HEK293 (cell line): ENCODE measurements around the gene OLR1.
A peak's percentile ranks its signal among the peaks of the same experiment; 100 is the strongest.

Experiments
- BCL11A ChIP-seq: fragments of 450-650 bp; formaldehyde crosslinking; IDR thresholded peaks from 2 replicates; pipeline ENCODE4 v1.5.1; 2016; ENCODE audit warnings: low read depth, missing biosample characterization, missing genetic modification characterization
- KLF10 ChIP-seq: fragments of 450-650 bp; IDR thresholded peaks from 2 replicates; pipeline ENCODE4 v1.5.1; 2018; ENCODE audit warnings: missing biosample characterization, mild to moderate bottlenecking, missing genetic modification characterization
- OSR2 ChIP-seq: fragments of 450-650 bp; formaldehyde crosslinking; IDR thresholded peaks from 2 replicates; pipeline ENCODE4 v1.5.1; 2016; ENCODE audit warnings: missing biosample characterization, missing genetic modification characterization
- SETDB1 ChIP-seq: IDR thresholded peaks from one replicate; pipeline ENCODE4 v1.6.1; 2017; ENCODE audit warnings: mild to moderate bottlenecking, low read length, moderate library complexity, mixed read lengths; ENCODE audit not compliant: insufficient read length
- SP3 ChIP-seq: fragments of 450-650 bp; formaldehyde crosslinking; IDR thresholded peaks from 2 replicates; pipeline ENCODE4 v1.5.1; 2016; ENCODE audit warnings: missing biosample characterization, missing genetic modification characterization
- TRIM28 ChIP-seq: IDR thresholded peaks from 2 replicates; pipeline ENCODE4 v1.6.1; 2011; ENCODE audit warnings: low read length, control low read depth, borderline replicate concordance
- WT1 ChIP-seq: fragments of 450-650 bp; formaldehyde crosslinking; IDR thresholded peaks from 2 replicates; pipeline ENCODE4 v1.5.1; 2016; ENCODE audit warnings: missing biosample characterization, missing genetic modification characterization
- ZBTB8A ChIP-seq: fragments of 450-650 bp; formaldehyde crosslinking; IDR thresholded peaks from 2 replicates; pipeline ENCODE4 v1.5.1; 2016; ENCODE audit warnings: missing biosample characterization, missing genetic modification characterization
- ZFP37 ChIP-seq: fragments of 450-650 bp; formaldehyde crosslinking; IDR thresholded peaks from 2 replicates; pipeline ENCODE4 v1.5.1; 2016; ENCODE audit warnings: missing biosample characterization, missing genetic modification characterization
- ZNF114 ChIP-seq: fragments of 450-650 bp; formaldehyde crosslinking; IDR thresholded peaks from 2 replicates; pipeline ENCODE4 v1.5.0; 2017; ENCODE audit warnings: missing biosample characterization, missing genetic modification characterization
- ZNF214 ChIP-seq: fragments of 450-650 bp; formaldehyde crosslinking; IDR thresholded peaks from 2 replicates; pipeline ENCODE4 v1.5.1; 2017; ENCODE audit warnings: missing biosample characterization, mild to moderate bottlenecking, missing genetic modification characterization, borderline replicate concordance
- ZNF24 ChIP-seq: fragments of 450-650 bp; formaldehyde crosslinking; IDR thresholded peaks from 2 replicates; pipeline ENCODE4 v1.5.1; 2016; ENCODE audit warnings: missing biosample characterization, missing genetic modification characterization
- ZNF248 ChIP-seq: fragments of 450-650 bp; formaldehyde crosslinking; IDR thresholded peaks from 2 replicates; pipeline ENCODE4 v1.5.1; 2017; ENCODE audit warnings: missing biosample characterization, missing genetic modification characterization
- ZNF274 ChIP-seq, 2 experiments: fragments of 200-500 bp in 1 of 2; fragments of 450-650 bp in 1 of 2; sonication (Bioruptor generic) in 1 of 2; formaldehyde crosslinking in 1 of 2; IDR thresholded peaks; 2 replicates each; pipeline versions ENCODE4 v1.5.1 to v1.6.1; 2014 to 2016; ENCODE audit warnings: borderline replicate concordance in 1 of 2, inconsistent platforms in 1 of 2, low read length in 1 of 2, missing biosample characterization in 1 of 2, missing genetic modification characterization in 1 of 2
- ZNF335 ChIP-seq: fragments of 450-650 bp; formaldehyde crosslinking; conservative IDR thresholded peaks from 2 replicates; pipeline ENCODE4 v1.5.1; 2016; ENCODE audit warnings: missing biosample characterization, missing genetic modification characterization
- ZNF530 ChIP-seq: fragments of 450-650 bp; formaldehyde crosslinking; IDR thresholded peaks from 2 replicates; pipeline ENCODE4 v1.5.1; 2016; ENCODE audit warnings: low read depth, missing biosample characterization, missing genetic modification characterization
- ZNF610 ChIP-seq: fragments of 450-650 bp; formaldehyde crosslinking; IDR thresholded peaks from 2 replicates; pipeline ENCODE4 v1.5.1; 2016; ENCODE audit warnings: missing biosample characterization, missing genetic modification characterization, borderline replicate concordance
- ZNF654 ChIP-seq: fragments of 450-650 bp; formaldehyde crosslinking; IDR thresholded peaks from 2 replicates; pipeline ENCODE4 v1.5.1; 2016; ENCODE audit warnings: low read depth, missing biosample characterization, missing genetic modification characterization
- ZNF658 ChIP-seq: fragments of 450-650 bp; formaldehyde crosslinking; IDR thresholded peaks from 2 replicates; pipeline ENCODE4; 2016; ENCODE audit warnings: missing biosample characterization, missing genetic modification characterization
- ZNF777 ChIP-seq: fragments of 450-650 bp; formaldehyde crosslinking; IDR thresholded peaks from 2 replicates; pipeline ENCODE4 v1.5.1; 2017; ENCODE audit warnings: missing biosample characterization, missing genetic modification characterization, borderline replicate concordance
- TF ChIP-seq, protein P1 (sequence below): fragments of 450-650 bp; formaldehyde crosslinking; IDR thresholded peaks from 2 replicates; pipeline ENCODE4 v1.5.1; 2017; ENCODE audit warnings: missing biosample characterization, missing genetic modification characterization
- TF ChIP-seq, protein P2 (sequence below): fragments of 450-650 bp; formaldehyde crosslinking; conservative IDR thresholded peaks from 2 replicates; pipeline ENCODE4 v1.5.1; 2016; ENCODE audit warnings: low read depth, missing biosample characterization, missing genetic modification characterization
- TF ChIP-seq, protein P3 (sequence below): fragments of 450-650 bp; formaldehyde crosslinking; IDR thresholded peaks from 2 replicates; pipeline ENCODE4 v1.5.1; 2017; ENCODE audit warnings: missing biosample characterization, missing genetic modification characterization
- TF ChIP-seq, protein P4 (sequence below): fragments of 450-650 bp; formaldehyde crosslinking; IDR thresholded peaks from 2 replicates; pipeline ENCODE4 v1.5.1; 2016; ENCODE audit warnings: missing biosample characterization, missing genetic modification characterization, low read depth
- TF ChIP-seq, protein P5 (sequence below): fragments of 450-650 bp; formaldehyde crosslinking; IDR thresholded peaks from 2 replicates; pipeline ENCODE4 v1.5.1; 2016; ENCODE audit warnings: missing biosample characterization, missing genetic modification characterization
- TF ChIP-seq, protein P6 (sequence below): fragments of 450-650 bp; formaldehyde crosslinking; optimal IDR thresholded peaks from 2 replicates; pipeline ENCODE3; 2016; ENCODE audit warnings: missing biosample characterization, mild to moderate bottlenecking, missing genetic modification characterization

Gene OLR1

DNA sequence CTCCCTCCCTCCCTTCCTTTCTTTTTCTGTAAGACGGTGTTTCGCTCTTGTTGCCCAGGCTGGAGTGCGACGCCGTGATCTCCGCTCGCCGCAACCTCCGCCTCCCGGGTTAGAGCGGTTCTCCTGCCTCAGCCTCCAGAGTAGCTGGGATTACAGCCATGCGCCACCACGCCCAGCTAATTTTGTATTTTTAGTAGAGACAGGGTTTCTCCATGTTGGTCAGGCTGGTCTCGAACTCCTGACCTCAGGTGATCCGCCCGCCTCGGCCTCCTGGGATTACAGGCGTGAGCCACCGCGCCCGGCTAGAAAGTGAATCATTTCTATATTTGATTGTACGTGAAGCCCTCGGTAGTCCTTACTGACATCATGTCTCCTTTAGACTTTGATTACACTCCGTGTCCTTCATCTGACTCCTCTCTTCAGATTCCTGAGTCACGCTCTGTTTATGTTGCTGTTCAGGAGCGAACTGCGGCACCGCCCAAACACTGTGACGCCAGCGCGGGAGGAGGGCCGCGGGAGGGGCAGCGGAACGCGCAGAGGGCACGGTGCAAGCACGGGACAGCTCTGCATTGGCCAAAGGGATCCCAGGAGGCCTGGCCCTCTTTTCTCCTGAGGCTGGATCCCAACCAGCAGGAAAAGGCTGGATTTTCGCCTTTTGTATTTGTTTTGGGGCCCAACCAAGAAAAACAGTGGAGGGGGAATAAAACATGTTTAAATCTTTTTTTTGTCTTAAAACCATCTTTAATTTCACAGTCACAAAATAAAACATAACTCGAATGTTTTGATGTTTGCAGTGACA, 40.2 kb upstream of the OLR1 start (continued):
- TF ChIP-seq, protein P1, sequence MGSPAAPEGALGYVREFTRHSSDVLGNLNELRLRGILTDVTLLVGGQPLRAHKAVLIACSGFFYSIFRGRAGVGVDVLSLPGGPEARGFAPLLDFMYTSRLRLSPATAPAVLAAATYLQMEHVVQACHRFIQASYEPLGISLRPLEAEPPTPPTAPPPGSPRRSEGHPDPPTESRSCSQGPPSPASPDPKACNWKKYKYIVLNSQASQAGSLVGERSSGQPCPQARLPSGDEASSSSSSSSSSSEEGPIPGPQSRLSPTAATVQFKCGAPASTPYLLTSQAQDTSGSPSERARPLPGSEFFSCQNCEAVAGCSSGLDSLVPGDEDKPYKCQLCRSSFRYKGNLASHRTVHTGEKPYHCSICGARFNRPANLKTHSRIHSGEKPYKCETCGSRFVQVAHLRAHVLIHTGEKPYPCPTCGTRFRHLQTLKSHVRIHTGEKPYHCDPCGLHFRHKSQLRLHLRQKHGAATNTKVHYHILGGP, result no peak
- TF ChIP-seq SETDB1 (no peak), OSR2 (tag by site-specific recombination) (peak; percentile 93), ZNF24 (peak; percentile 97), SP3 (tag by site-specific recombination) (peak; percentile 71; the same call in 1 of the 2 replicates), ZNF114 (no peak), ZNF248 (no peak), ZNF274 (IDR thresholded peaks at IDR 0.05; ENCODE audit: low read length) (no peak), ZNF274 (tag by site-specific recombination; IDR thresholded peaks at IDR 0.05; ENCODE audit: borderline replicate concordance) (no peak), BCL11A (tag by site-specific recombination) (peak; percentile 97), ZFP37 (tag by site-specific recombination) (peak; percentile 65), KLF10 (tag by site-specific recombination) (peak; percentile 90), ZNF777 (no peak), ZBTB8A (tag by site-specific recombination) (peak; percentile 79), TRIM28 (peak; percentile 23; the same call in 1 of the 2 replicates), ZNF214 (tag by site-specific recombination) (no peak), ZNF658 (no peak), WT1 (tag by site-specific recombination) (peak; percentile 79), ZNF335 (tag by site-specific recombination) (peak; percentile 89), ZNF654 (tag by site-specific recombination) (0 out of 2 replicates have a peak, but pooled peaks have one; percentile 5), ZNF610 (tag by site-specific recombination) (peak; percentile 80; the same call in 1 of the 2 replicates), ZNF530 (tag by site-specific recombination) (no peak)
- TF ChIP-seq, protein P2, sequence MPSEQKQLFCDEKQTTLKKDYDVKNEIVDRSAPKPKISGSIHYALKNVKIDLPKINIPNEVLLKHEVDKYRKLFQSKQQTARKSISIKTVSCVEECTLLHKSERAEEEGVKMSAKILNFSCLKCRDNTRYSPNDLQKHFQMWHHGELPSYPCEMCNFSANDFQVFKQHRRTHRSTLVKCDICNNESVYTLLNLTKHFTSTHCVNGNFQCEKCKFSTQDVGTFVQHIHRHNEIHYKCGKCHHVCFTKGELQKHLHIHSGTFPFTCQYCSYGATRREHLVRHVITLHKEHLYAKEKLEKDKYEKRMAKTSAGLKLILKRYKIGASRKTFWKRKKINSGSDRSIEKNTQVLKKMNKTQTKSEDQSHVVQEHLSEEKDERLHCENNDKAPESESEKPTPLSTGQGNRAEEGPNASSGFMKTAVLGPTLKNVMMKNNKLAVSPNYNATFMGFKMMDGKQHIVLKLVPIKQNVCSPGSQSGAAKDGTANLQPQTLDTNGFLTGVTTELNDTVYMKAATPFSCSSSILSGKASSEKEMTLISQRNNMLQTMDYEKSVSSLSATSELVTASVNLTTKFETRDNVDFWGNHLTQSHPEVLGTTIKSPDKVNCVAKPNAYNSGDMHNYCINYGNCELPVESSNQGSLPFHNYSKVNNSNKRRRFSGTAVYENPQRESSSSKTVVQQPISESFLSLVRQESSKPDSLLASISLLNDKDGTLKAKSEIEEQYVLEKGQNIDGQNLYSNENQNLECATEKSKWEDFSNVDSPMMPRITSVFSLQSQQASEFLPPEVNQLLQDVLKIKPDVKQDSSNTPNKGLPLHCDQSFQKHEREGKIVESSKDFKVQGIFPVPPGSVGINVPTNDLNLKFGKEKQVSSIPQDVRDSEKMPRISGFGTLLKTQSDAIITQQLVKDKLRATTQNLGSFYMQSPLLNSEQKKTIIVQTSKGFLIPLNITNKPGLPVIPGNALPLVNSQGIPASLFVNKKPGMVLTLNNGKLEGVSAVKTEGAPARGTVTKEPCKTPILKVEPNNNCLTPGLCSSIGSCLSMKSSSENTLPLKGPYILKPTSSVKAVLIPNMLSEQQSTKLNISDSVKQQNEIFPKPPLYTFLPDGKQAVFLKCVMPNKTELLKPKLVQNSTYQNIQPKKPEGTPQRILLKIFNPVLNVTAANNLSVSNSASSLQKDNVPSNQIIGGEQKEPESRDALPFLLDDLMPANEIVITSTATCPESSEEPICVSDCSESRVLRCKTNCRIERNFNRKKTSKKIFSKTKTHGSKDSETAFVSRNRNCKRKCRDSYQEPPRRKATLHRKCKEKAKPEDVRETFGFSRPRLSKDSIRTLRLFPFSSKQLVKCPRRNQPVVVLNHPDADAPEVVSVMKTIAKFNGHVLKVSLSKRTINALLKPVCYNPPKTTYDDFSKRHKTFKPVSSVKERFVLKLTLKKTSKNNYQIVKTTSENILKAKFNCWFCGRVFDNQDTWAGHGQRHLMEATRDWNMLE, result no peak
- TF ChIP-seq, protein P3, sequence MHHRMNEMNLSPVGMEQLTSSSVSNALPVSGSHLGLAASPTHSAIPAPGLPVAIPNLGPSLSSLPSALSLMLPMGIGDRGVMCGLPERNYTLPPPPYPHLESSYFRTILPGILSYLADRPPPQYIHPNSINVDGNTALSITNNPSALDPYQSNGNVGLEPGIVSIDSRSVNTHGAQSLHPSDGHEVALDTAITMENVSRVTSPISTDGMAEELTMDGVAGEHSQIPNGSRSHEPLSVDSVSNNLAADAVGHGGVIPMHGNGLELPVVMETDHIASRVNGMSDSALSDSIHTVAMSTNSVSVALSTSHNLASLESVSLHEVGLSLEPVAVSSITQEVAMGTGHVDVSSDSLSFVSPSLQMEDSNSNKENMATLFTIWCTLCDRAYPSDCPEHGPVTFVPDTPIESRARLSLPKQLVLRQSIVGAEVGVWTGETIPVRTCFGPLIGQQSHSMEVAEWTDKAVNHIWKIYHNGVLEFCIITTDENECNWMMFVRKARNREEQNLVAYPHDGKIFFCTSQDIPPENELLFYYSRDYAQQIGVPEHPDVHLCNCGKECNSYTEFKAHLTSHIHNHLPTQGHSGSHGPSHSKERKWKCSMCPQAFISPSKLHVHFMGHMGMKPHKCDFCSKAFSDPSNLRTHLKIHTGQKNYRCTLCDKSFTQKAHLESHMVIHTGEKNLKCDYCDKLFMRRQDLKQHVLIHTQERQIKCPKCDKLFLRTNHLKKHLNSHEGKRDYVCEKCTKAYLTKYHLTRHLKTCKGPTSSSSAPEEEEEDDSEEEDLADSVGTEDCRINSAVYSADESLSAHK (tag by site-specific recombination), result no peak; the same call in 1 of the 2 replicates
- TF ChIP-seq, protein P4, sequence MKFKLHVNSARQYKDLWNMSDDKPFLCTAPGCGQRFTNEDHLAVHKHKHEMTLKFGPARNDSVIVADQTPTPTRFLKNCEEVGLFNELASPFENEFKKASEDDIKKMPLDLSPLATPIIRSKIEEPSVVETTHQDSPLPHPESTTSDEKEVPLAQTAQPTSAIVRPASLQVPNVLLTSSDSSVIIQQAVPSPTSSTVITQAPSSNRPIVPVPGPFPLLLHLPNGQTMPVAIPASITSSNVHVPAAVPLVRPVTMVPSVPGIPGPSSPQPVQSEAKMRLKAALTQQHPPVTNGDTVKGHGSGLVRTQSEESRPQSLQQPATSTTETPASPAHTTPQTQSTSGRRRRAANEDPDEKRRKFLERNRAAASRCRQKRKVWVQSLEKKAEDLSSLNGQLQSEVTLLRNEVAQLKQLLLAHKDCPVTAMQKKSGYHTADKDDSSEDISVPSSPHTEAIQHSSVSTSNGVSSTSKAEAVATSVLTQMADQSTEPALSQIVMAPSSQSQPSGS, result peak; percentile 85
- TF ChIP-seq, protein P5, sequence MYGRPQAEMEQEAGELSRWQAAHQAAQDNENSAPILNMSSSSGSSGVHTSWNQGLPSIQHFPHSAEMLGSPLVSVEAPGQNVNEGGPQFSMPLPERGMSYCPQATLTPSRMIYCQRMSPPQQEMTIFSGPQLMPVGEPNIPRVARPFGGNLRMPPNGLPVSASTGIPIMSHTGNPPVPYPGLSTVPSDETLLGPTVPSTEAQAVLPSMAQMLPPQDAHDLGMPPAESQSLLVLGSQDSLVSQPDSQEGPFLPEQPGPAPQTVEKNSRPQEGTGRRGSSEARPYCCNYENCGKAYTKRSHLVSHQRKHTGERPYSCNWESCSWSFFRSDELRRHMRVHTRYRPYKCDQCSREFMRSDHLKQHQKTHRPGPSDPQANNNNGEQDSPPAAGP, result peak; percentile 94
- TF ChIP-seq, protein P6, sequence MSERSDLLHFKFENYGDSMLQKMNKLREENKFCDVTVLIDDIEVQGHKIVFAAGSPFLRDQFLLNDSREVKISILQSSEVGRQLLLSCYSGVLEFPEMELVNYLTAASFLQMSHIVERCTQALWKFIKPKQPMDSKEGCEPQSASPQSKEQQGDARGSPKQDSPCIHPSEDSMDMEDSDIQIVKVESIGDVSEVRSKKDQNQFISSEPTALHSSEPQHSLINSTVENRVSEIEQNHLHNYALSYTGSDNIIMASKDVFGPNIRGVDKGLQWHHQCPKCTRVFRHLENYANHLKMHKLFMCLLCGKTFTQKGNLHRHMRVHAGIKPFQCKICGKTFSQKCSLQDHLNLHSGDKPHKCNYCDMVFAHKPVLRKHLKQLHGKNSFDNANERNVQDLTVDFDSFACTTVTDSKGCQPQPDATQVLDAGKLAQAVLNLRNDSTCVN (tag by site-specific recombination), result peak; percentile 77
